Testis (tissue), 2 donors: Measurements from ENCODE around the gene OPRM1.
"Not testable (repeated sequence)": the region's sequence is repeated elsewhere in the genome, so short reads cannot be mapped to it uniquely, and the experiment has no call there.

Source experiments
- CTCF ChIP-seq, 3 experiments: fragments of 450-650 bp in 2 of 3; fragments of 200-600 bp in 1 of 3; sonication (generic) in 1 of 3; IDR thresholded peaks; one replicate each; pipeline ENCODE4 v1.5.1; 2016 to 2019; ENCODE audit warnings: antibody characterized with exemption in 3 of 3, mild to moderate bottlenecking in 2 of 3, moderate library complexity in 1 of 3
- POLR2A ChIP-seq: fragments of 450-650 bp; IDR thresholded peaks from one replicate; pipeline ENCODE4 v1.6.1; 2017; ENCODE audit warnings: antibody characterized with exemption, mild to moderate bottlenecking, moderate library complexity

GRCh38 chr6:154172393-154172792 is 133.4 kb downstream of the OPRM1 start:
- not testable (repeated sequence) for TF ChIP-seq CTCF (IDR thresholded peaks at IDR 0.05); POLR2A
